SK-N-SH (cell line): ENCODE results near the gene PSG1.
"Not testable (repeated sequence)": the region's sequence is repeated elsewhere in the genome, so short reads cannot be mapped to it uniquely, and the experiment has no call there.

Source experiments
- CTCF ChIP-seq: fragments of 200-600 bp; sonication (generic); IDR thresholded peaks from 2 replicates; pipeline ENCODE4 v1.6.1; 2017; ENCODE audit warnings: antibody characterized with exemption, mild to moderate bottlenecking, moderate library complexity
- EP300 ChIP-seq, 2 experiments: IDR thresholded peaks; 2 replicates each; pipeline versions ENCODE4 v1.4.0 to v1.6.1; 2012; ENCODE audit warnings: borderline replicate concordance in 1 of 2, low read depth in 1 of 2, low read length in 1 of 2
- FOSL2 ChIP-seq: IDR thresholded peaks from 2 replicates; pipeline ENCODE4 v1.4.0; 2012; ENCODE audit warnings: low read depth, mild to moderate bottlenecking, moderate library complexity, borderline replicate concordance
- MXI1 ChIP-seq: IDR thresholded peaks from 2 replicates; pipeline ENCODE4 v1.6.1; 2012; ENCODE audit warnings: mild to moderate bottlenecking, low read depth, low read length, improper control_type of control experiment
- PBX3 ChIP-seq: IDR thresholded peaks from 2 replicates; pipeline ENCODE4; 2012
- POLR2AphosphoS5 ChIP-seq: IDR thresholded peaks from 2 replicates; pipeline ENCODE4 v1.6.1; 2012; ENCODE audit warnings: low read depth, low read length
- RCOR1 ChIP-seq: fragments of 150-350 bp; IDR thresholded peaks from 2 replicates; pipeline ENCODE4 v1.6.1; 2017; ENCODE audit warnings: antibody characterized with exemption, low read length
- TCF12 ChIP-seq: IDR thresholded peaks from 2 replicates; pipeline ENCODE4 v1.4.0; 2012
- YY1 ChIP-seq: IDR thresholded peaks from 2 replicates; pipeline ENCODE4 v1.4.0; 2012; ENCODE audit warnings: low read depth, mild to moderate bottlenecking
- TF ChIP-seq, protein P1 (sequence below): IDR thresholded peaks from 2 replicates; pipeline ENCODE4 v1.6.1; 2012; ENCODE audit warnings: mild to moderate bottlenecking, low read depth, low read length, moderate library complexity
- TF ChIP-seq, protein P2 (sequence below): fragments of 150-350 bp; IDR thresholded peaks from 2 replicates; pipeline ENCODE4 v1.6.1; 2017; ENCODE audit warnings: antibody characterized with exemption, low read length, low read depth, borderline replicate concordance
- TF ChIP-seq, protein P3 (sequence below): IDR thresholded peaks from 2 replicates; pipeline ENCODE4 v1.4.0; 2012; ENCODE audit warnings: low read depth

- TF ChIP-seq, protein P1, sequence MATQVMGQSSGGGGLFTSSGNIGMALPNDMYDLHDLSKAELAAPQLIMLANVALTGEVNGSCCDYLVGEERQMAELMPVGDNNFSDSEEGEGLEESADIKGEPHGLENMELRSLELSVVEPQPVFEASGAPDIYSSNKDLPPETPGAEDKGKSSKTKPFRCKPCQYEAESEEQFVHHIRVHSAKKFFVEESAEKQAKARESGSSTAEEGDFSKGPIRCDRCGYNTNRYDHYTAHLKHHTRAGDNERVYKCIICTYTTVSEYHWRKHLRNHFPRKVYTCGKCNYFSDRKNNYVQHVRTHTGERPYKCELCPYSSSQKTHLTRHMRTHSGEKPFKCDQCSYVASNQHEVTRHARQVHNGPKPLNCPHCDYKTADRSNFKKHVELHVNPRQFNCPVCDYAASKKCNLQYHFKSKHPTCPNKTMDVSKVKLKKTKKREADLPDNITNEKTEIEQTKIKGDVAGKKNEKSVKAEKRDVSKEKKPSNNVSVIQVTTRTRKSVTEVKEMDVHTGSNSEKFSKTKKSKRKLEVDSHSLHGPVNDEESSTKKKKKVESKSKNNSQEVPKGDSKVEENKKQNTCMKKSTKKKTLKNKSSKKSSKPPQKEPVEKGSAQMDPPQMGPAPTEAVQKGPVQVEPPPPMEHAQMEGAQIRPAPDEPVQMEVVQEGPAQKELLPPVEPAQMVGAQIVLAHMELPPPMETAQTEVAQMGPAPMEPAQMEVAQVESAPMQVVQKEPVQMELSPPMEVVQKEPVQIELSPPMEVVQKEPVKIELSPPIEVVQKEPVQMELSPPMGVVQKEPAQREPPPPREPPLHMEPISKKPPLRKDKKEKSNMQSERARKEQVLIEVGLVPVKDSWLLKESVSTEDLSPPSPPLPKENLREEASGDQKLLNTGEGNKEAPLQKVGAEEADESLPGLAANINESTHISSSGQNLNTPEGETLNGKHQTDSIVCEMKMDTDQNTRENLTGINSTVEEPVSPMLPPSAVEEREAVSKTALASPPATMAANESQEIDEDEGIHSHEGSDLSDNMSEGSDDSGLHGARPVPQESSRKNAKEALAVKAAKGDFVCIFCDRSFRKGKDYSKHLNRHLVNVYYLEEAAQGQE = not testable (repeated sequence)
- TF ChIP-seq EP300 (IDR thresholded peaks at IDR 0.05; ENCODE audit: borderline replicate concordance in 1 of 2, low read depth in 1 of 2, low read length in 1 of 2); CTCF; RCOR1; PBX3; FOSL2; TCF12; POLR2AphosphoS5; YY1; MXI1: not testable (repeated sequence)
- TF ChIP-seq, protein P2, sequence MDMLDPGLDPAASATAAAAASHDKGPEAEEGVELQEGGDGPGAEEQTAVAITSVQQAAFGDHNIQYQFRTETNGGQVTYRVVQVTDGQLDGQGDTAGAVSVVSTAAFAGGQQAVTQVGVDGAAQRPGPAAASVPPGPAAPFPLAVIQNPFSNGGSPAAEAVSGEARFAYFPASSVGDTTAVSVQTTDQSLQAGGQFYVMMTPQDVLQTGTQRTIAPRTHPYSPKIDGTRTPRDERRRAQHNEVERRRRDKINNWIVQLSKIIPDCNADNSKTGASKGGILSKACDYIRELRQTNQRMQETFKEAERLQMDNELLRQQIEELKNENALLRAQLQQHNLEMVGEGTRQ = not testable (repeated sequence)
- TF ChIP-seq, protein P3, sequence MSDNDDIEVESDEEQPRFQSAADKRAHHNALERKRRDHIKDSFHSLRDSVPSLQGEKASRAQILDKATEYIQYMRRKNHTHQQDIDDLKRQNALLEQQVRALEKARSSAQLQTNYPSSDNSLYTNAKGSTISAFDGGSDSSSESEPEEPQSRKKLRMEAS = not testable (repeated sequence)
Measured at GRCh38 chr19:42899674-42900073, 20.2 kb upstream of the PSG1 start.
